GM21367 (cell line): ENCODE results near the gene TANGO6.
"Not testable (repeated sequence)": the region's sequence is repeated elsewhere in the genome, so short reads cannot be mapped to it uniquely, and the experiment has no call there.

Source experiments
- ATAC-seq: cut with Tn5 transposase; IDR thresholded peaks from one replicate; pipeline ENCODE4 v1.9.1; 2021; ENCODE audit not compliant: unreplicated experiment

The TANGO6 gene

DNA sequence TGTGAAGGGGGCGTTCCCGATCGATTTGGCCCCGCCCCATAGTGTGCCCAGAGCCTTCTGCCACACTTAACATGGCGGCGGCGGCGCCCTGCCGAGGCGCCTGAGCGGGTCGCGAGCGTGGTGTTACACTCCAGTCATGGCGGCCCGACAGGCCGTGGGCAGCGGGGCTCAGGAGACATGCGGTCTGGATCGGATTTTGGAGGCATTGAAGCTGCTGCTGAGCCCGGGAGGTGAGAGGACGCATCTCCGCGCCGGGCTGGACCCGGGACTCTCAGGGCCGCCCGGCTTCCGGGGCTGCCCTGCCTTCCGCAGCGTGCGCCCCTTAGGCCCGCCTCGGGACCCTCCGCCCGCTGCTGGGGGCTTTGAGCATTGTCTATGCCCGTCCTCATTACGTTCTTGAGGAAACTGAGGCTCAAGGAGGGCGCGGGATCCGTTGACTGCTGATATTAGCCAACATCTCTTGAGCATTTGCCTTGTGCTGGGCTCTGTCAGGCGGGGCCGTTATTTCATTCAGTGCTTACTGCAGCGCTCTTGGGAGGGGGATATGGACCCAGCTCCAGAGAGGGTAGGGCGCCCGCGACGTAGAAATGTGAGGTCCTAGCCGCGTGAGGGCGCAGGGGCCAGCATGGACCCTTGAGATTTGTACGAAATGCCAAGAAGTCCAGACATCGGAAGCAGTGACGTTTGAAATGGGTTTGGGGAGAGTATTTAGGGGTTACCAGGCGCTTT, at the start of gene TANGO6:
Gene TANGO6 (plus strand): TSS at position 50 of the 729 bp plus-strand sequence. CDS start 87 bp downstream, at position 137.
- ATAC-seq = peak; percentile 80

DNA sequence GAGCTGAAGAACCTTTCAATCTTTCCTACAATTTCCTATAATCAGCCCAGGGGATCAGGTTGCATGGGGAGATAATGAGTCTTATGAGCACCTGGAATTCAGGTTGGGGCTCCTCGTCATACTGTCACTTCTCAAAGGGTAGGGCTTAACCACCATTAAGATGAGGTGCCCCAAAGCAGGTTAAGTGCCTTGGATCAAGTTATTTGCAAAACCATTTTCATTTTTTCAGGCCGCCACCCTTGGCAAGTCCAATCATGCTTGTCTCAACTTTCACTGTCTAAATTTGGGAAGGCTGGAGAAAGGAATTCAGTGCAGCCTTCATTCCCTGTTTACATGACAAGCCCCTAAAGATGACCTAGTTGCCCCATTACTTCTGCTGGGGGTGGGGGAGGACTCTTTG, 44.9 kb upstream of the TANGO6 start:
- ATAC-seq = no peak

DNA sequence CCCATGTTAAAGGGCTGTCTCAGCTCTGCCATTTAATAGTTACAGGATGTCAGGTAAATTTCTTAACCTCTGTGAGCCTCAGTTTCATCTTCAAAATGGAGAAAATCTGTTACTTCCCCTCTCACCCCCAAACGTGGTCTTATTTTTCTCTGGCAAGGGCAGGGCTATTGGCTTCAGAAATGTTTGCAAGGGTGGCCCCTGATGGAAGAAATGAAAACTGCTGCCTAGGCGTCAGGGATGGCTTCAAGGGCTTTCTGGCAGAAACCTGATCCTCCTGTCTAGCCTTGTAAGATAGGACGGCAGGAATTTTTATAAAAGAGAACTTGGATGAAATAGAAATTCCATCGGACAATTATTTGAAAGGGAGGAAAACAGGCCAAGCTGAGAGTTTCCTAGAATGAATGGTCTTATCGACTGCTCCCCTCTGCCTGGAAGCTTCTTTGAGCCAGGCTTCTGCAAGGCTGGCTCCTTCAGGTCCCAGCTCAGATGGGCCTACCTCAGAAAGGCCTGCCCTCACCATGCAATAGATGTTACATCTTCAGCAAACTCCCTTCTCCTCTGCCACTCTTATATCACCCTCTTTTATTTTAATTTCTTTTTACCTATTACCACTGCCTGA, 43.0 kb upstream of the TANGO6 start:
- ATAC-seq = peak; percentile 74

DNA sequence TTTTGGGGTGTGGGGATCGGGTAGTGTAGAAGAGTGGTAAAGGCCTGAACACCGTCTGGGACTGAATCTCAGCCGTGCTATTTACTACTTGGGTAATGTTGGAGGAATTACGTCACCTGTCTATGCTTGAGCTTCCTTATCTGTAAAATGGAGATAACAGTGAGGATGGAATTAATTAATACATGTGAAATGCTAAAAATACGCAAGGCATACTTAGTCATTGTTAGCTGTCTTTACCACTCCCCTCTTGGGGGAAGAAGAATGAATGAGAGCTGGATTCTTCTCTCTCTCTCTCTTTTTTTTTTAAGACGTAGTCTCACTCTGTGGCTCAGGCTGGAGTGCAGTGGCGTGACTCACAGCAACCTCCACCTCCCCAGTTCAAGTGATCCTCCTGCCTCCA, 41.1 kb upstream of the TANGO6 start:
- no peak for ATAC-seq

DNA sequence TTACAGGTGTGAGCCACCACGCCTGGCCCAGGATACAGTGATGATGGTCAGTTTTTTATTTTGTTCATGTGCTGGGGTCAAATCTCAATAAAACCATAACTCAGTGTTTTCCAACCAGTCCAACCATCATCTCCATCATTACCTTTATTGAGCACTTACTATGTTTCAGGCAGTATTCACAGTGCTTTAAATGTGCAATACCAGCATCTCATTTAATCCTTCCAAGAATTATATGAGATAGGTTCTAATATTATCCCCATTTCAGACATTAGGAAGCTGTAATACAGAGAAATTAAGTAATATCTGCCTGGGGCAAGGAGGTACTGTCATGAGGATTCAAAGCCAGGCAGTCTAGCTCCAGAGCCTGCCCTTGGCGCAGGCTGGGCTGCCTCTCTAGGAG, 36.9 kb upstream of the TANGO6 start:
- no peak for ATAC-seq

DNA sequence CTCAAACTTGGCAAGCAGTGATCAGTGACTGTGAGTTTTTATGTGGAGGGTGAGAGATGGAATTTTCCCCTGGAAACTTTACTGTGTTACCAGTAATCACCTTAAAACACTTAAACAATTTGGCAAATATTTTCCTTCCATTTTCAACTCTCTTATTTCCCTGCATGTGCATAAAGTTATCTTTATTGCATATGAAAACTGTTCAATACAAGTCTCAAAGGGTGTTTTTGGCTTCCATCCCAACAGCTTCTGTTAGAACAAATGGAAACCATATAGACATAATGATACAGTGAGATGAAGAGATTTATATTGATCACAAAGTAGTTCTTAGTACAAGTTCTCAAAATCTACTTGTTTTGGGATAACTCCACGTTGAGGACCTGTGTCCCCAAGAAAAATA, 36.4 kb upstream of the TANGO6 start:
- ATAC-seq = no peak

DNA sequence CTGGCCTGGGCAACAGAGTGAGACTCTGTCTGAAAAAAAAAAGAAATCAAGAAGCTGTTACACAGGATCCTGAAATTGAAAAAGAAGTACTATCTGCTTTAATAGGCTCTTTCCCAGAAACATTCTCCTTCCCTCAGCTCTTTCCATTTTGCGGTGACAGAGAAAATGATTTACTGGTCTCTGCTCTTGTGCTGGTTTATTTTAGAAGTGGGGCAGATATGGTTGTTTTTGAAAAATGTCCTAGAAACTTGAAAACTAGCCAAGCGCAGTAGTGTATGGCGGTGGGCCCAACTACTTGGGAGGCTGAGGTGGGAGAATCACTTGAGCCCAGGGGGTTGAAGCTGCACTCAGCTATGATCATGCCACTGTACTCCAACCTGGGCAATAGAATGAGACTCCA, 28.8 kb upstream of the TANGO6 start:
- ATAC-seq = no peak

DNA sequence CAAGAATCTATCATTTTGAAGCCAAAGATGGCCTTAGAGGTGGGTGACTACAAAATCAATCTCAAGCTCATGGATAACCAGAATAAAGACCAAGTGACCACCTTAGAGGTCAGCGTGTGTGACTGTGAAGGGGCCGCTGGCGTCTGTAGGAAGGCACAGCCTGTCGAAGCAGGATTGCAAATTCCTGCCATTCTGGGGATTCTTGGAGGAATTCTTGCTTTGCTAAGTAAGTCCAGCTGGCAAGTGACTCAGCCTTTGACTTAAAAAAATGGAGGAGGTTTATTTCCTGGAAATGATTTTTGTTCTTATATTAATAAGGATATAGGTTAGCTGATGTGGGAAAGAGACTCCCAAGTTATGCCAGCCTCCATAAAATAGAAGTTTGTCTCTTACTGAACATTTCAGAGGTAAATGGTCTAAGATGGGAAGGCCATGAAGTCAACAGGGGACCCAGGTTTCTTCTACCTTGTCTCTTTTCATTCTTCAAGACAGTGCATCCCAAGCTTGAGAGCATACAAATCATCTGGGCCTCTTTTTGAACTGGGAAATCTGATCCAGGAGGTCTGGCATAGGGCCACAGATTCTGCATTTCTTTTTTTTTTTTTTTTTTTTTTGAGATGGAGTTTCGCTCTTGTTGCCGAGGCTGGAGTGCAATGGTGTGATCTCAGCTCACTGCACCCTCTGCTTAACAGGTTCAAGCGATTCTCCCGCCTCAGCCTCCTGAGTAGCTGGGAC, 19.8 kb upstream of the TANGO6 start:
- no peak for ATAC-seq

DNA sequence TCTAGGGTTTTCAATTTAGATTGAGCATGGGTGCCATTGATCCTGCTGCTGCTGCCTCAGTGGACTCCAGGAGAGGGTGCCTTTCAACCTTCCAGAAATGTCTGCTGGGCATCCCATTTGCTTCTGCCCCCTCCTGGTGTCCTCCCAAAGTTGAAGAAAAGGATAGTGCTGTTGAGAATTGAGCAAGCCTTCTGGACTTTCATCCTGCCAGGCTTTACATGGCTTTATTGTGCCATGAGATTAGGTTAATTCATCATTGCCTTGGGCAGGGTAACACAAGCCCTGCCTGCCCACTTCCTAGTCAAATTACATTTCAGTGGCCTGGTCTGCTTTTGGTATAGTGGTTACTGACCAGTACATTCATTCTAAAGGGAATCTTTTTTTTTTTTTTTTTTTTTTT, 17.9 kb upstream of the TANGO6 start:
- no peak for ATAC-seq

DNA sequence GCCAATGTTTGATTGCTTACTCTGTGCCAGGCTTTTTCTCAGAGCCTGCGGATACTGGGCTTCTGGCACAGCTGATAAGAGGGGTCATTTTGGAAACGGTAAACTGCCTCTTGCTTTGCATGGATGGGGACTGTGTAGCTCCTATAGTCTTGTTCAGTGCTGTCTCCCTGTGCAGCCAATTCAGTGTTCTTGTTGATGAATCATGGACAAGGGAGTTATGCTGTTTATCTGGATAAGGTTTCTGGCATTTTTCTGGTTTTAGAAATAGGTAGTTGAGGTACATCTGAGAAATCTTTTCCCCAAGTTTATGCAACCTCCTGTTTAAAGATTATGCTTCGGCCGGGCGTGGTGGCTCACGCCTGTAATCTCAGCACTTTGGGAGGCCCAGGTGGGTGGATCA, 16.7 kb upstream of the TANGO6 start:
- no peak for ATAC-seq

DNA sequence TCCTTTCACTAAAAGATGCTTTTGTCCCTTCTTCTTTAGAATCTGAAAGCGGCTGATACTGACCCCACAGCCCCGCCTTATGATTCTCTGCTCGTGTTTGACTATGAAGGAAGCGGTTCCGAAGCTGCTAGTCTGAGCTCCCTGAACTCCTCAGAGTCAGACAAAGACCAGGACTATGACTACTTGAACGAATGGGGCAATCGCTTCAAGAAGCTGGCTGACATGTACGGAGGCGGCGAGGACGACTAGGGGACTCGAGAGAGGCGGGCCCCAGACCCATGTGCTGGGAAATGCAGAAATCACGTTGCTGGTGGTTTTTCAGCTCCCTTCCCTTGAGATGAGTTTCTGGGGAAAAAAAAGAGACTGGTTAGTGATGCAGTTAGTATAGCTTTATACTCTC, 10.1 kb upstream of the TANGO6 start:
- ATAC-seq = no peak

DNA sequence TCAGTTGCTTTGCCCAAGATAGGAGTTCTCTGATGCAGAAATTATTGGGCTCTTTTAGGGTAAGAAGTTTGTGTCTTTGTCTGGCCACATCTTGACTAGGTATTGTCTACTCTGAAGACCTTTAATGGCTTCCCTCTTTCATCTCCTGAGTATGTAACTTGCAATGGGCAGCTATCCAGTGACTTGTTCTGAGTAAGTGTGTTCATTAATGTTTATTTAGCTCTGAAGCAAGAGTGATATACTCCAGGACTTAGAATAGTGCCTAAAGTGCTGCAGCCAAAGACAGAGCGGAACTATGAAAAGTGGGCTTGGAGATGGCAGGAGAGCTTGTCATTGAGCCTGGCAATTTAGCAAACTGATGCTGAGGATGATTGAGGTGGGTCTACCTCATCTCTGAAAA, 8.8 kb upstream of the TANGO6 start:
- no peak for ATAC-seq

DNA sequence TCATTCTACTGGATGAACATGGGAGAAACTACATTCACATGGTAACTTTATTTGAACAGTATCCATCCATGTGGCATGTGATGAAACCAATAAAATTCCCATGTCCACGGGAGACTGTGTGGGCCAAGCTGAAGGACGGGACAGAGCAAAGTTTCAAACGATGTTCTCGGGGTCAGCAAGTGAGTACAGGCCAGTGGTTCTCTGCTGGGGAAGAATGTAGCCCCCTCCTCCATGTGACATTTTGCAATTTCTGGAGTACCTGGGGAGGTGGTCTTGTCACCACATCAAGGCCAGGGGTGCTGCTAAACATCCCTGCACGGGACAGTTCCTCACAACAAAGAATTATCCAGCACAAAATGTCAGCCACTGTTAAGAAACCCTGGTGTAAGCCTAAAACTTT, 7.4 kb upstream of the TANGO6 start:
- no peak for ATAC-seq

DNA sequence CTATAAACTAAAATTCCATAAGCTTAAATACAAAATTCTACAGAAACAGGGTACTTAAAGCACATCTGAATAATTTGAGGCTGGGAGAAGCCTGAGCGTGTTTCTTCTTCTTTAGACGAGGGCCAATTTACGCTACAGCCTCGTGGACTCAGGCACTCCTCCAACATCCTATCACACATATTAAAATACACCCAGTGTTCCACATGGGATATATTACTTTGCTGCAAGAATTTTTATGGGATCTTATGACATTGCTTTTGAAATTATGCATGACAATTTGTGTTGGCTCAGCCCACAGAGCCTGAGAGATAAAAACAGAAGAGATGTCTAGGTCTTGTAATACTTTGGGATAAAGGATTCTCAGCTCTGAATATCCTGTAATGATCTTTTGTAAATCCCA, 3.5 kb upstream of the TANGO6 start:
- ATAC-seq = no peak

DNA sequence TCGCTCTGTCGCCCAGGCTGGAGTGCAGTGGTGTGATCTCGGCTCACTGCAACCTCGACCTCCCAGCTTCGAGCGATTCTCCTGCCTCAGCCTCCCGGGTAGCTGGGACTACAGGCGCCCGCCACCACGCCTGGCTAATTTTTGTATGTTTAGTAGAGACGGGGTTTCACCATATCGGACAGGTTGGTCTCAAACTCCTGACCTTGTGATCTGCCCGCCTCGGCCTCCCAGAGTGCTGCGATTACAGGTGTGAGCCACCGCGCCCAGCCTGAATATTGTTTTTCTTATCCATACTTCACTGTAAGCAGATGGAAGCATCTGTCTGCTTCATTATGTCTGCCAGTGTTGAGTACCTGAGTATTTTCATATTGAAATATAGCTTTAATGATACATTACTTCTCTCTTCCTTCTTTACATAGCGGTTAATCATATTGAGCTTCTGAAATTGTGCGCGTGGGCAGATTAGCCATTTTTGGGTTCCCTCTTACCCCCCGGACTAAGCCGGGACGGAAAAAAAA, 308 bp upstream of the TANGO6 start:
- ATAC-seq = not testable (repeated sequence)

DNA sequence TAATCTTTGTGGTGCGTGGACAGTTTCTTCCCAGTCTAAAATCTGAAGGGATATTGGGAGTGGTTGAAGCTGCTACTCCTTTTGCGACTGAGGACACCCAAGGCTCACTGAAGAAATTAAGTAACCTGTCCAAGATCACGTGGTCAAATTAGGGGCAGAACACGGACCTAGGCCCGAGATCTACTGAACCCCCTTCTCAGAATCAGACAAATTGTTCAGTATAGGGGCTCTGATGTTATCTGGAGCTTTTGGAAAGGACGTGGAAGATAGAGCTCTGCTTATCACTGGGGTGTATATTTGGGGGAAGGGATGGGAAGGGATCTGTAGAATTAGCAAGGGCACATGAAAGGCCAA, 857 bp downstream of the TANGO6 start:
- no peak for ATAC-seq

DNA sequence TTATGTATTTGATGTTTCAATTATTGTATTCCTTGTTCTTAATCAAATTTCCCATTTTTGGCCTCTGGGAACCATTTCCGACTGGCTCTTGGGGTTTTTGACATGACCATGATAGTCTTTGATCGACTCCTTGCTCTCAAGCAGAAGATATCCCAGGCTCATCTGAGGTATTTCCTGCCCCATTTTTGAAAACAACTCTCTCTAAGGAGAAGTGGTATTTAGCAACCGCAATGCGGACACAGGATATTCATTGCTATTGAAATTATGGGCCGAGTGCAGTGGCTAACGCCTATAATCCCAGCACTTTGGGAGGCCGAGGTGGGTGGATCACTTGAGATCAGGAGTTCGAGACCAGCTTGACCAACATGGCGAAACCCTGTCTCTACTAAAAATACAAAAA, 5.5 kb downstream of the TANGO6 start:
- ATAC-seq = no peak

DNA sequence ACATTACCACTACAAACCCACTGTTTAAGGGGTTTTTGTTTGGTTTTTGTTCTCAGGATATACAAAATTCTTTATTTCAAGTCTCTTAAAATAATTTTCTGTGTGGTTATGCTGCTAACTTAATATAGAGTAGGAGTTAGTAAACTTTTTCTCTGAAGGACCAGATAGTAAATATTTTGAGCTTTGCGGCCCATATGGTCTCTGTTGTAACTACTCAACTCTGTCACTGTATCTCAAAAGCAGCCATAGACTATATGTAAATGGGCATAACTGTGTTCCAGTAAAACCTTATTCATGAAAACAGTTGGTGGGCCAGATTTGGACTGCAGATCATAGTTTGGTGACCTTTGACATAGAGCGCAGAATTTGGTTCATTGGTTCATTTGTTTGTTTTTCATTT, 7.2 kb downstream of the TANGO6 start:
- no peak for ATAC-seq

DNA sequence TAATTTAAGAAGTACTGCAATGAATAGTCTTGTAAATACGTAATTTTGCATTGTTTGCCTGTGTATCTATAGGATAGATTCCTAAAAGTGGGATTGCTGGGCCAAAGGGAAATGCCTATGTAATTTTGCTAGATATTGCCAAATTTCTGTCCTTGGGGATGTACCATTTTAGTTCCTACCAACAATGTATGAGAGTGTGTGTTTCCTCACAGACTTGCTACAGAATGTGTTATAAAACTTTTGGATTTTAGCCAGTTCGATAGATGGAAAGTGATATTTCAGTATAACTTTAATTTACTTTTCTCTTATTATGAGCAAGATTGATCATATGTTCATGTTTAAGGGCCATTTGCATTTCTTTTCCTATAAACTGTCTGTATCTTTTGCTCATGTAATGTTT, 8.3 kb downstream of the TANGO6 start:
- no peak for ATAC-seq

DNA sequence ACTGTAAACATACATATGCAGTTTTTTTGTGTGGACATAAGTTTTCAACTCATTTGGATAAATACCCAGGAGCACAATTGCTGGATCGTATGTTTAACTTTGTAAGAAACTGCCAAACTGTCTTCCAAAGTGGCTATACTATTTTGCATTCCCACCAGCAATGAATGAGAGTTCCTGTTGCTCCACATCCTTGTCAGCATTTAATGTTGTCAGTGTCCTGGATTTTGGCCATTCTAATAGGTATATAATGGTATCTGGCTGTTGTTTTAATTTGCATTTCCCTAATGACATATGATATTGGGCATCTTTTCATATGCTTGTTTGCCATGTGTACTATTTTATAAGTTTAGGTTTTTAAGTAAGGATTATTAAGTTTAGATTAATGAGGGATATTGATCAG, 14.1 kb downstream of the TANGO6 start:
- ATAC-seq = no peak

DNA sequence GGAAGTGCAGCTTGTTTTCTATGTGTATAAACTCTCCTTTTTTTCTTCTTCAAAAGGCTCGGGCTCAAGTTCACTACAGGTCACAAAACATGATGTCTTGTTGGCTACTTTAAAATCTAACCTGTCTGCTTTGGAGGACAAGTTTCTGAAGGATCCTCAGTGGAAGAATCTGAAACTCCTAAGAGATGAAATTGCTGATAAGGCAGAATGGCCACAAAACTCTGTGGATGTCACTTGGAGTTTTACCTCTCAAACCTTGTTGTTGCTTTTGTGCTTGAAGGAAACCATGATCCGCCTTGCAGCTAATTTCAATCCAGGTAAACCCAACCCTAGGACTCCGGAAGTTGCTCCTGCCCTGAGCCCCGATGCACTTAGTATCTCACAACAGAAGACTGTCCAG, 16.5 kb downstream of the TANGO6 start:
- no peak for ATAC-seq
